Fibroblast of mammary gland (primary cell): ENCODE data around the gene PRDM16.

Experiments used
- DNase-seq: peaks from one replicate; pipeline ENCODE4 v3.0.0-alpha.2; 2010; ENCODE audit warnings: low read depth
- H3K4me3 ChIP-seq: 2 replicates; pipeline ENCODE4 v1.5.1; 2011; ENCODE audit warnings: low read depth, mild to moderate bottlenecking, low read length, moderate library complexity; ENCODE audit not compliant: control insufficient read depth
- CTCF ChIP-seq: conservative IDR thresholded peaks from 2 replicates; pipeline ENCODE4 v1.5.1; 2011; ENCODE audit warnings: low read depth, low read length, inconsistent platforms; ENCODE audit not compliant: control insufficient read depth, insufficient read depth

Gene PRDM16

GRCh38 chr1:3310718-3311400 lies 241.9 kb downstream of the PRDM16 start:
- no peak for TF ChIP-seq CTCF
- no peak for DNase-seq
- H3K4me3 ChIP-seq, result no peak overlapping the region

GRCh38 chr1:3311711-3312110 lies 242.7 kb downstream of the PRDM16 start:
- no peak for DNase-seq
- no peak overlapping the region for H3K4me3 ChIP-seq
- TF ChIP-seq CTCF, result no peak

GRCh38 chr1:3312310-3312897 lies 243.4 kb downstream of the PRDM16 start:
- DNase-seq, result no peak
- no peak overlapping the region for H3K4me3 ChIP-seq
- TF ChIP-seq CTCF, result no peak

GRCh38 chr1:3312898-3313575 lies 244.0 kb downstream of the PRDM16 start:
- no peak for TF ChIP-seq CTCF
- no peak overlapping the region for H3K4me3 ChIP-seq
- DNase-seq, result peak; percentile 98

GRCh38 chr1:3313576-3313950 lies 244.6 kb downstream of the PRDM16 start:
- TF ChIP-seq CTCF, result no peak
- peak; percentile 90 for DNase-seq
- H3K4me3 ChIP-seq, result no peak overlapping the region

GRCh38 chr1:3314491-3315381 lies 245.7 kb downstream of the PRDM16 start:
- no peak overlapping the region for H3K4me3 ChIP-seq
- peak; percentile 74 for DNase-seq

More at GRCh38 chr1:3314491-3315381, 245.7 kb downstream of the PRDM16 start:
- TF ChIP-seq CTCF, result no peak
